BJ (cell line): ENCODE measurements around the gene SH3RF3. TPM values are rescaled to one million over a fixed set of nuclear protein-coding genes. Genes with fewer than 3 reads are reported as not detected.

Source experiments
- CTCF ChIA-PET: fragments of 350-600 bp; formaldehyde crosslinking; extraction: SDS; loops from one replicate; lab custom pipeline; 2021; ENCODE audit warnings: antibody characterized with exemption, inconsistent platforms; lab: Yijun Ruan, JAX
- POLR2A ChIA-PET: fragments of 300-600 bp; sonication (Branson Sonifier 250); formaldehyde crosslinking; extraction: SDS; loops from one replicate; lab custom pipeline; 2021; ENCODE audit warnings: antibody characterized with exemption; lab: Charles Lee
- DNase-seq: peaks from one replicate; pipeline ENCODE4 v3.0.0-alpha.2; 2011; ENCODE audit warnings: low read depth
- H3K27me3 ChIP-seq: 2 replicates; pipeline ENCODE4 v1.6.0; 2011; ENCODE audit warnings: low read length; ENCODE audit not compliant: control insufficient read depth, insufficient read depth
- H3K36me3 ChIP-seq: 2 replicates; pipeline ENCODE4 v1.5.1; 2011; ENCODE audit warnings: low read length; ENCODE audit not compliant: control insufficient read depth, insufficient read depth
- H3K4me3 ChIP-seq: 2 replicates; pipeline ENCODE4 v1.5.1; 2011; ENCODE audit warnings: low read depth, mild to moderate bottlenecking, control low read depth, low read length
- polyA plus RNA-seq: library from polyadenylated mRNA; depleted of rRNA; stranded (reverse); fragments of >200 nt; gene quantifications from 2 replicates; pipeline ENCODE4 v1.2.3, GENCODE V29; 2011
- TF ChIP-seq, protein P1 (sequence below): IDR thresholded peaks from 2 replicates; pipeline ENCODE4 v1.5.1; 2011; ENCODE audit warnings: low read depth, mild to moderate bottlenecking, control low read depth, inconsistent platforms, low read length, moderate library complexity; ENCODE audit not compliant: insufficient read depth

SH3RF3 gene
- polyA plus RNA-seq, 1 experiment = 3.6 TPM

GRCh38 chr2:109304242-109304641 lies 175.2 kb downstream of the SH3RF3 start:
- POLR2A ChIA-PET = no interaction called here
- no peak for DNase-seq
- CTCF ChIA-PET = interaction anchor here (1.4 kb wide), 1 partner anchor 206 kb away, joined by 3 read pairs; no protein-coding TSS in a partner anchor
- Histone ChIP-seq H3K4me3 (no peak overlapping the region), H3K36me3 (no peaks in the 10 kb centered on the region), H3K27me3 (no peaks in the 10 kb centered on the region)
- TF ChIP-seq, protein P1, sequence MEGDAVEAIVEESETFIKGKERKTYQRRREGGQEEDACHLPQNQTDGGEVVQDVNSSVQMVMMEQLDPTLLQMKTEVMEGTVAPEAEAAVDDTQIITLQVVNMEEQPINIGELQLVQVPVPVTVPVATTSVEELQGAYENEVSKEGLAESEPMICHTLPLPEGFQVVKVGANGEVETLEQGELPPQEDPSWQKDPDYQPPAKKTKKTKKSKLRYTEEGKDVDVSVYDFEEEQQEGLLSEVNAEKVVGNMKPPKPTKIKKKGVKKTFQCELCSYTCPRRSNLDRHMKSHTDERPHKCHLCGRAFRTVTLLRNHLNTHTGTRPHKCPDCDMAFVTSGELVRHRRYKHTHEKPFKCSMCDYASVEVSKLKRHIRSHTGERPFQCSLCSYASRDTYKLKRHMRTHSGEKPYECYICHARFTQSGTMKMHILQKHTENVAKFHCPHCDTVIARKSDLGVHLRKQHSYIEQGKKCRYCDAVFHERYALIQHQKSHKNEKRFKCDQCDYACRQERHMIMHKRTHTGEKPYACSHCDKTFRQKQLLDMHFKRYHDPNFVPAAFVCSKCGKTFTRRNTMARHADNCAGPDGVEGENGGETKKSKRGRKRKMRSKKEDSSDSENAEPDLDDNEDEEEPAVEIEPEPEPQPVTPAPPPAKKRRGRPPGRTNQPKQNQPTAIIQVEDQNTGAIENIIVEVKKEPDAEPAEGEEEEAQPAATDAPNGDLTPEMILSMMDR = no peak

- H3K4me3 ChIP-seq = no peak overlapping the region
- DNase-seq = no peak
- TF ChIP-seq, protein P1 = no peak
- ChIA-PET CTCF (interaction anchor here (1.4 kb wide), 1 partner anchor 205 kb away, joined by 3 read pairs; no protein-coding TSS in a partner anchor), POLR2A (no interaction called here)
- H3K27me3 ChIP-seq = no peaks in the 10 kb centered on the region
- H3K36me3 ChIP-seq = no peaks in the 10 kb centered on the region
These were observed 175.9 kb downstream of the SH3RF3 start for GRCh38 chr2:109304731-109305470.

DNA sequence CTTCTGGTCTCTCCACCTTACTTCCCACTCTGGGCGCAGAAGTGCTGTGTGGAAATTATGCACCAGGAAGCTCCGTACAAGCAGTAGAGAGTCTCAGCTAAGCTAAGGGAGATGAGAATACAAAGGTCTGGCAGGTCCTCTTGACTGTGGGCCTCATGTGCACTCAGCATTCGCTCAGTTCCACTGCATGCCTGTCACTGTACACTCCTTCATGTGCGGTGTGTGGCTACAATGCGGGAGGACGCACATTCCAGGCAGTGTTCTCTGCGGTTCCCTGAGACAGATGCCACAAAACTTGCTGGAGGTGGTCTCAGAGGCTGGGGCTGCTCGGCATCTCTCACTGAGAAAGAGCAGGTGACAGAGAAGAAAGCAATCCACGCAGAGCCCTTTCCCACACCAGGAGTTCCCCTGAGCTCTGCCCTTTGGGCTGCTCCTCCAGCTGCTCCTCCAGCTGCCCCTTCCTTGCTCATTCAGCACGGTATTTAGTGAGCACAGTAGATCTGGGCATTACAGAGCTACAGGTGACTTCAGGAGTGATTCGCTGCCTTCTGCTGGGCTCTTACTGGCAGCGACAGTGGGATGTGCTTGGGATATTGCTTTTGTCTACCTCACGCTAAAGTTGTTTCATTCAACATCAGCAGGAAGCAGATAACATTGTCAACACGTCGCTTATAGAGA lies 176.6 kb downstream of the SH3RF3 start:
- ChIA-PET CTCF (interaction anchor here (0.6 kb wide), 1 partner anchor 68 kb away, joined by 3 read pairs; no protein-coding TSS in a partner anchor), POLR2A (no interaction called here)
- DNase-seq = no peak
- TF ChIP-seq, protein P1 = no peak
- no peaks in the 10 kb centered on the region for H3K27me3 ChIP-seq
- H3K4me3 ChIP-seq = no peak overlapping the region
- no peaks in the 10 kb centered on the region for H3K36me3 ChIP-seq

DNA sequence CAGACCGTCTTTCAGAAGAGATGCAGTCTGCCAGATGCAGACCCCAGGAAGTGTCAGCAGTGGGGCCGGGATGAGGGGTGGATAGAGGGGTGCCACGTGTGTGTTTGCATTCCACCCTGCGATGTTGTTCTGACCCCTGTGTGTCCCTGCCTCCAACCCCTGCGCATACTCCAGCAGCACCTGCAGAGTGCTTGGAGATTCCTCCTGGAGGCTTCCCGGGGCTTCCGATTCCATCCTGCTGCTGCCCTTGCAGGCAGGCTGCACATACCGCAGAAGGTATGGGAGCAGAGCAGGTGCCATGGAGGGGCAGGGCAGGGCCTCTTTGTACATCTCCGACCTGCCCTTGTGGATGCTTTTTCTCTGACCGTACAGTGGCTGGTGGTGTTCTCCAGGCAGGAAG lies 177.2 kb downstream of the SH3RF3 start:
- no peak for DNase-seq
- Histone ChIP-seq H3K4me3 (no peak overlapping the region), H3K36me3 (no peaks in the 10 kb centered on the region), H3K27me3 (no peaks in the 10 kb centered on the region)
- ChIA-PET POLR2A (no interaction called here), CTCF (no interaction called here)
- TF ChIP-seq, protein P1 = no peak

DNA sequence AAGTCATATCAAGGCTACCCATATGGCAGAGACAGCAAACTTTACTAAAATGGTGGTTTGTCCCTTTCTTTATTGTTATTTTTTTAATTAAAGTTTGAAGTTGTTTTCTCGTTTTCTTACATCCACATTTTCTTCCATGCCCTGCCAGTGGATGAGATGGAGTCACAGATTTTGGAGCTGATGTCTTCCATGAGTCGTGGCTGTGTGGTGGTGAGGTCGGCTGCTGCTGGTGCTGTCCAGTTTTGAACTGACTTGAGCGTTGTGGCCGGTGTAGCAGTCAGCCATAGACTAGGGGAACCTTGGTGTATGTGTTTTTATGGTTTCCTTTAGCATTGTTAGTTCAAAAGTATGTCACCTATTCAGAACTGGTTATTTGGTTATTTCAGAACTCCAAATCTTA lies 182.8 kb downstream of the SH3RF3 start:
- H3K4me3 ChIP-seq = no peak overlapping the region
- POLR2A ChIA-PET = no interaction called here
- no peak for DNase-seq

More for the DNA sequence above, 182.8 kb downstream of the SH3RF3 start:
- TF ChIP-seq, protein P1 = no peak
- Histone ChIP-seq H3K36me3 (no peaks in the 10 kb centered on the region), H3K27me3 (no peaks in the 10 kb centered on the region)
- CTCF ChIA-PET = interaction anchor here (1.6 kb wide), 1 partner anchor 198 kb away, joined by 4 read pairs; no protein-coding TSS in a partner anchor
